Measurements from ENCODE around the gene RAP1GAP2.

DNA sequence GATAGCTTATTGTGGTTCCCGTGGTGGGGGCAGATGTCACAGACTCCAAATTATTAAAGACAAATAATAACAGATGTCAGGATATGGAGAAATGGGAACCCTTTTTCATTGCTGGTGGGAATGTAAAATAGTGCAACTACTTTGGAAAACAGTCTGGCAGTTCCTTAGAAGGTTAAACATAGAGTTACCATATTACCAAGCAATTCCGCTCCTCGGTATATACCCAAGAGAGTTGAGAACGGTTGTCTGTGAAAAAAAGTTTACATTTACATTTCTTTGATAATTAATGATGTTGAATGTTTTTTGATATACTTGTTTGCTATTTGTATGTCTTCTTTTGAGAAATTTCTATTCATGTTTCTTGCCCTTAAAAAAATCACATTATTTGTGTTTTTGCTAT lies 226.0 kb downstream of the RAP1GAP2 start:
- TF ChIP-seq CTCF (IDR thresholded peaks at IDR 0.05) (no peak), POLR2A (IDR thresholded peaks at IDR 0.05) (no peak)
